Medulla oblongata (tissue), 1 donor: ENCODE measurements around the gene LEF1.

Source experiments
- DNase-seq: peaks from one replicate; pipeline ENCODE4 v3.0.0-alpha.2; 2015; ENCODE audit errors: extremely low spot score

LEF1 gene

GRCh38 chr4:108175966-108176365 is 7.2 kb upstream of the LEF1 start:
- DNase-seq = no peak

- no peak for DNase-seq
Measured at GRCh38 chr4:108174856-108175255, 6.1 kb upstream of the LEF1 start.

GRCh38 chr4:108173599-108174057 is 4.9 kb upstream of the LEF1 start:
- DNase-seq = no peak

- DNase-seq = no peak
Measured at GRCh38 chr4:108172753-108173598, 4.2 kb upstream of the LEF1 start.

- DNase-seq = no peak
Measured at GRCh38 chr4:108172231-108172752, 3.6 kb upstream of the LEF1 start.

GRCh38 chr4:108171339-108172230 is 2.9 kb upstream of the LEF1 start:
- DNase-seq = no peak

- DNase-seq = no peak
Measured at GRCh38 chr4:108170631-108171338, 2.1 kb upstream of the LEF1 start.

GRCh38 chr4:108169664-108170063 is 932 bp upstream of the LEF1 start:
- no peak for DNase-seq

GRCh38 chr4:108168160-108168670 is 517 bp downstream of the LEF1 start:
- DNase-seq = no peak

- no peak for DNase-seq
Measured at GRCh38 chr4:108166441-108167315, 2.1 kb downstream of the LEF1 start.

- no peak for DNase-seq
Measured at GRCh38 chr4:108166038-108166437, 2.7 kb downstream of the LEF1 start.

- no peak for DNase-seq
Measured at GRCh38 chr4:108165586-108165985, 3.1 kb downstream of the LEF1 start.

GRCh38 chr4:108163351-108163750 is 5.4 kb downstream of the LEF1 start:
- DNase-seq = no peak

- DNase-seq = no peak
Measured at GRCh38 chr4:108160741-108161352, 7.9 kb downstream of the LEF1 start.

GRCh38 chr4:108159845-108160244 is 8.9 kb downstream of the LEF1 start:
- DNase-seq = no peak

- DNase-seq = no peak
Measured at GRCh38 chr4:108157655-108158054, 11.1 kb downstream of the LEF1 start.

GRCh38 chr4:108156391-108156790 is 12.3 kb downstream of the LEF1 start:
- DNase-seq = no peak

GRCh38 chr4:108155373-108155772 is 13.4 kb downstream of the LEF1 start:
- no peak for DNase-seq

GRCh38 chr4:108152980-108153379 is 15.8 kb downstream of the LEF1 start:
- no peak for DNase-seq
